Measurements from ENCODE around the gene SKIL. TPM values are rescaled to one million over a fixed set of nuclear protein-coding genes. Genes with fewer than 3 reads are reported as not detected.

Gene SKIL
- total RNA-seq, 1 experiment from 2014 or later = 94.2 TPM

GRCh38 chr3:170437176-170437575 lies 79.7 kb downstream of the SKIL start:
- DNase-seq (ENCODE audit: low read depth, low spot score) (no peak), ATAC-seq (no peak)
- no TSS peak for BruUV-seq (replicated peaks)
- Histone ChIP-seq H3K27ac (ENCODE audit: low read length) (no peak overlapping the region), H3K27me3 (ENCODE audit: control insufficient read depth, insufficient read depth, low read length) (peaks cover 2% of the 10 kb centered on the region; the same call in 1 of the 2 replicates), H3K36me3 (ENCODE audit: control insufficient read depth, insufficient read depth, low read length) (no peaks in the 10 kb centered on the region), H3K9me3 (ENCODE audit: control insufficient read depth, insufficient read depth, low read depth, low read length) (no peaks in the 10 kb centered on the region), H3K4me3 (ENCODE audit: low read depth in 2 of 2, low read length in 2 of 2) (no peak overlapping the region), H3K4me1 (ENCODE audit: control insufficient read depth, insufficient read depth, low read length) (no peaks in the 10 kb centered on the region)
- TF ChIP-seq REST (IDR thresholded peaks at IDR 0.05; ENCODE audit: insufficient read depth in 1 of 2, low read depth in 2 of 2, low read length in 1 of 2) (no peak), CTCF (IDR thresholded peaks at IDR 0.05) (no peak), TCF7L2 (IDR thresholded peaks at IDR 0.05; ENCODE audit: low read depth, low read length) (no peak), POLR2AphosphoS5 (IDR thresholded peaks at IDR 0.05; ENCODE audit: low read depth, low read length) (no peak), SIN3A (IDR thresholded peaks at IDR 0.05; ENCODE audit: borderline replicate concordance, insufficient read depth, low read depth, low read length) (no peak)
- in situ Hi-C loops (cut with HindIII; ENCODE audit: low pct_unique_long_range_greater_than_20kb, low sequenced_read_pairs) = no loop called here
- intact Hi-C loops (cut with micrococcal nuclease; ENCODE audit: unreplicated experiment) = no loop called here
- ChIA-PET POLR2A (no interaction called here), CTCF (no interaction called here)

- ChIA-PET POLR2A (interaction anchor here (0.6 kb wide), 1 partner anchor 398 kb away, joined by 5 read pairs; no protein-coding TSS in a partner anchor), CTCF (interaction anchor here (0.6 kb wide), 2 partner anchors 104 to 162 kb away, joined by 3 read pairs; no protein-coding TSS in a partner anchor)
- peaks cover 2% of the 10 kb centered on the region; the same call in 1 of the 2 replicates for H3K27me3 ChIP-seq (ENCODE audit: control insufficient read depth, insufficient read depth, low read length)
- H3K27ac ChIP-seq (ENCODE audit: low read length) = no peak overlapping the region
- no peaks in the 10 kb centered on the region for H3K9me3 ChIP-seq (ENCODE audit: control insufficient read depth, insufficient read depth, low read depth, low read length)
- H3K4me3 ChIP-seq (ENCODE audit: low read depth in 2 of 2, low read length in 2 of 2) = no peak overlapping the region
- DNase-seq (ENCODE audit: low read depth, low spot score) (no peak), ATAC-seq (no peak)
- TF ChIP-seq TCF7L2 (IDR thresholded peaks at IDR 0.05; ENCODE audit: low read depth, low read length) (no peak), SIN3A (IDR thresholded peaks at IDR 0.05; ENCODE audit: borderline replicate concordance, insufficient read depth, low read depth, low read length) (no peak), POLR2AphosphoS5 (IDR thresholded peaks at IDR 0.05; ENCODE audit: low read depth, low read length) (no peak), CTCF (IDR thresholded peaks at IDR 0.05) (no peak), REST (IDR thresholded peaks at IDR 0.05; ENCODE audit: insufficient read depth in 1 of 2, low read depth in 2 of 2, low read length in 1 of 2) (no peak)
- no TSS peak for BruUV-seq (replicated peaks)
- no peaks in the 10 kb centered on the region for H3K36me3 ChIP-seq (ENCODE audit: control insufficient read depth, insufficient read depth, low read length)
- H3K4me1 ChIP-seq (ENCODE audit: control insufficient read depth, insufficient read depth, low read length) = no peaks in the 10 kb centered on the region
- intact Hi-C loops (cut with micrococcal nuclease; ENCODE audit: unreplicated experiment) = no loop called here
- in situ Hi-C loops (cut with HindIII; ENCODE audit: low pct_unique_long_range_greater_than_20kb, low sequenced_read_pairs) = no loop called here
Observed at GRCh38 chr3:170437696-170438407, 80.3 kb downstream of the SKIL start.
